Endothelial cell of umbilical vein (primary cell): ENCODE results near the gene RHOF.

Source experiments
- CTCF ChIP-seq, 2 donors: IDR thresholded peaks; 1 replicate in 1 of 2; 2 replicates in 1 of 2; pipeline ENCODE4 v1.5.1; 2011; ENCODE audit warnings: low read length in 2 of 2, mild to moderate bottlenecking in 2 of 2, moderate library complexity in 2 of 2, control low read depth in 1 of 2, inconsistent platforms in 1 of 2, low read depth in 1 of 2; ENCODE audit not compliant: insufficient read depth in 1 of 2; ENCODE audit errors: extremely low read depth in 1 of 2
- GATA2 ChIP-seq: IDR thresholded peaks from 2 replicates; pipeline ENCODE4 v1.7.0; 2011; ENCODE audit warnings: low read depth, mild to moderate bottlenecking, moderate library complexity, mixed read lengths, low read length; ENCODE audit not compliant: insufficient read length, insufficient read depth
- POLR2A ChIP-seq: IDR thresholded peaks from 2 replicates; pipeline ENCODE4 v1.6.1; 2012; ENCODE audit warnings: low read depth, mild to moderate bottlenecking, control low read depth, low read length
- POLR2AphosphoS5 ChIP-seq: IDR thresholded peaks from 2 replicates; pipeline ENCODE4 v1.6.1; 2012; ENCODE audit warnings: low read depth, mild to moderate bottlenecking, control low read depth, low read length, moderate library complexity; ENCODE audit not compliant: insufficient read depth

GRCh38 chr12:121796855-121797751, 3.6 kb upstream of the RHOF start:
- TF ChIP-seq POLR2A (no peak), CTCF (IDR thresholded peaks at IDR 0.05; ENCODE audit: extremely low read depth in 1 of 2, insufficient read depth in 1 of 2, low read depth in 1 of 2, low read length in 2 of 2) (peak in 1 of 2 donors; percentile 39), POLR2AphosphoS5 (peak; percentile 86), GATA2 (no peak)
